Measurements from ENCODE around the gene SLC18B1. TPM values are rescaled to one million over a fixed set of nuclear protein-coding genes. Genes with fewer than 3 reads are reported as not detected.

Gene SLC18B1
- polyA plus RNA-seq, 1 donor (not counting 4 experiments of a cell fraction or from before 2014, with no cell fraction given): 23.1 TPM

- peak overlapping the region; percentile 96 for H3K9ac ChIP-seq (ENCODE audit: control insufficient read depth, extremely low read depth, insufficient read depth, low read length)
- H2AFZ ChIP-seq (ENCODE audit: control insufficient read depth, low read length): peak overlapping the region; percentile 92
- no peaks in the 10 kb centered on the region for H3K9me3 ChIP-seq (ENCODE audit: control insufficient read depth, low read depth, low read length)
- dilution Hi-C loops (cut with MboI; ENCODE audit: extremely low pct_ligation_motif_present, low sequenced_read_pairs): no loop called here
- peaks cover 17% of the 10 kb centered on the region for H3K4me1 ChIP-seq (ENCODE audit: control insufficient read depth, extremely low read depth, insufficient read depth, low read length)
- H3K79me2 ChIP-seq (ENCODE audit: control insufficient read depth, insufficient read depth, low read length): peaks cover 29% of the 10 kb centered on the region
- H3K36me3 ChIP-seq (ENCODE audit: control insufficient read depth in 2 of 2, extremely low read depth in 1 of 2, insufficient read depth in 2 of 2, low read length in 2 of 2): peaks cover 8 to 19% of the 10 kb centered on the region in 2 experiments
- no peak for TF ChIP-seq EZH2 (IDR thresholded peaks at IDR 0.05; ENCODE audit: low read length)
- TF ChIP-seq CTCF (optimal IDR thresholded peaks at IDR 0.05 in 1 of 3, IDR thresholded peaks at IDR 0.05 in 1 of 3, conservative IDR thresholded peaks at IDR 0.05 in 1 of 3; ENCODE audit: extremely low read depth in 1 of 3, insufficient read depth in 2 of 3, low read length in 3 of 3): no peak
- peaks cover 16% of the 10 kb centered on the region for H4K20me1 ChIP-seq (ENCODE audit: control insufficient read depth, extremely low read depth, insufficient read depth, low read length)
- peak overlapping the region; percentile 57 to 82 (median 80) for H3K4me3 ChIP-seq (ENCODE audit: control insufficient read depth in 2 of 3, extremely low read depth in 1 of 3, insufficient read depth in 2 of 3, low read depth in 1 of 3, low read length in 3 of 3)
- DNase-seq (ENCODE audit: low read depth, low spot score): no peak
- peak overlapping the region; percentile 97 for H3K27ac ChIP-seq (ENCODE audit: control insufficient read depth, insufficient read depth, low read length)
- H3K27me3 ChIP-seq (ENCODE audit: control insufficient read depth, extremely low read depth, insufficient read depth, low read length): no peaks in the 10 kb centered on the region
- peak overlapping the region; percentile 99 for H3K4me2 ChIP-seq (ENCODE audit: control insufficient read depth, extremely low read depth, insufficient read depth, low read depth, low read length)
- no peak for FAIRE-seq
- H3K9me1 ChIP-seq (ENCODE audit: control insufficient read depth, extremely low read depth, insufficient read depth, low read length): no peaks in the 10 kb centered on the region
Observed at GRCh38 chr6:132812255-132812732, 13.9 kb upstream of the SLC18B1 start.

DNA sequence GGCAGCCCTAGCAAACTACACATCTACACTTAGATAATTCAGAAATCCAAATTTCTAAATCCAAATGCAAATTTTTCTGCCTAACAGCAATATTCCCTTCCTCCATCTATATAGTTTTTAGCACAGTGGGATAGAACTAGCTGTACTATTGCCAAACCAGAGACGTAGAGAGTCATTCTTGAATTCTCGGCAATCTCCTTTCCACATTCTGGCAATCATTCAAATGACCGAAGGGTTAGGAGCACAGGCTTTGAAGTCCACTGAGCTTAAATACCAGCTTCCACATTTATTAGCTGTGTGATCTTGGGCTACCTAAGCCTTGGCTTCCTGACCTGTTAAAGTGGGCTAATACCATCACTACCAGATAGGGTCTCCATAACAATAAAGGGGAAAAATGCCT, 12.8 kb upstream of the SLC18B1 start:
- Histone ChIP-seq H3K9me1 (ENCODE audit: control insufficient read depth, extremely low read depth, insufficient read depth, low read length) (no peaks in the 10 kb centered on the region), H3K27ac (ENCODE audit: control insufficient read depth, insufficient read depth, low read length) (no peak overlapping the region), H3K4me2 (ENCODE audit: control insufficient read depth, extremely low read depth, insufficient read depth, low read depth, low read length) (no peak overlapping the region), H3K4me3 (ENCODE audit: control insufficient read depth in 2 of 3, extremely low read depth in 1 of 3, insufficient read depth in 2 of 3, low read depth in 1 of 3, low read length in 3 of 3) (no peak overlapping the region), H3K36me3 (ENCODE audit: control insufficient read depth in 2 of 2, extremely low read depth in 1 of 2, insufficient read depth in 2 of 2, low read length in 2 of 2) (peaks cover 6 to 9% of the 10 kb centered on the region in 2 experiments), H3K9me3 (ENCODE audit: control insufficient read depth, low read depth, low read length) (no peaks in the 10 kb centered on the region), H3K79me2 (ENCODE audit: control insufficient read depth, insufficient read depth, low read length) (peaks cover 19% of the 10 kb centered on the region), H3K9ac (ENCODE audit: control insufficient read depth, extremely low read depth, insufficient read depth, low read length) (no peak overlapping the region), H3K27me3 (ENCODE audit: control insufficient read depth, extremely low read depth, insufficient read depth, low read length) (no peaks in the 10 kb centered on the region), H2AFZ (ENCODE audit: control insufficient read depth, low read length) (no peak overlapping the region), H4K20me1 (ENCODE audit: control insufficient read depth, extremely low read depth, insufficient read depth, low read length) (peaks cover 6% of the 10 kb centered on the region), H3K4me1 (ENCODE audit: control insufficient read depth, extremely low read depth, insufficient read depth, low read length) (peaks cover 7% of the 10 kb centered on the region)
- no peak for FAIRE-seq
- dilution Hi-C loops (cut with MboI; ENCODE audit: extremely low pct_ligation_motif_present, low sequenced_read_pairs): no loop called here
- TF ChIP-seq CTCF (optimal IDR thresholded peaks at IDR 0.05 in 1 of 3, IDR thresholded peaks at IDR 0.05 in 1 of 3, conservative IDR thresholded peaks at IDR 0.05 in 1 of 3; ENCODE audit: extremely low read depth in 1 of 3, insufficient read depth in 2 of 3, low read length in 3 of 3): no peak
- DNase-seq (ENCODE audit: low read depth, low spot score): no peak
